ENCODE data around the gene CSNK1D. TPM values are rescaled to one million over a fixed set of nuclear protein-coding genes. Genes with fewer than 3 reads are reported as not detected.

CSNK1D gene
- total RNA-seq, 2 experiments from 2014 or later, result 277 to 286 TPM

- DNase-seq, result no peak
- no peak for ATAC-seq (ENCODE audit: poor library complexity)
- ChIA-PET CTCF (no interaction called here), POLR2A (no interaction called here)
- peaks cover 0 to 4% of the 10 kb centered on the region in 2 experiments for H3K9me3 ChIP-seq (ENCODE audit: control insufficient read depth in 1 of 2, insufficient read depth in 1 of 2, low read length in 2 of 2)
- Mint-ChIP-seq H3K27me3 (no peaks in the 10 kb centered on the region), H3K4me1 (ENCODE audit: low read depth) (peaks cover 12% of the 10 kb centered on the region), H3K9me3 (no peaks in the 10 kb centered on the region), H3K36me3 (ENCODE audit: low read depth) (no peaks in the 10 kb centered on the region), H3K27ac (no peak overlapping the region), H3K4me3 (no peak overlapping the region)
- TF ChIP-seq, protein P1, sequence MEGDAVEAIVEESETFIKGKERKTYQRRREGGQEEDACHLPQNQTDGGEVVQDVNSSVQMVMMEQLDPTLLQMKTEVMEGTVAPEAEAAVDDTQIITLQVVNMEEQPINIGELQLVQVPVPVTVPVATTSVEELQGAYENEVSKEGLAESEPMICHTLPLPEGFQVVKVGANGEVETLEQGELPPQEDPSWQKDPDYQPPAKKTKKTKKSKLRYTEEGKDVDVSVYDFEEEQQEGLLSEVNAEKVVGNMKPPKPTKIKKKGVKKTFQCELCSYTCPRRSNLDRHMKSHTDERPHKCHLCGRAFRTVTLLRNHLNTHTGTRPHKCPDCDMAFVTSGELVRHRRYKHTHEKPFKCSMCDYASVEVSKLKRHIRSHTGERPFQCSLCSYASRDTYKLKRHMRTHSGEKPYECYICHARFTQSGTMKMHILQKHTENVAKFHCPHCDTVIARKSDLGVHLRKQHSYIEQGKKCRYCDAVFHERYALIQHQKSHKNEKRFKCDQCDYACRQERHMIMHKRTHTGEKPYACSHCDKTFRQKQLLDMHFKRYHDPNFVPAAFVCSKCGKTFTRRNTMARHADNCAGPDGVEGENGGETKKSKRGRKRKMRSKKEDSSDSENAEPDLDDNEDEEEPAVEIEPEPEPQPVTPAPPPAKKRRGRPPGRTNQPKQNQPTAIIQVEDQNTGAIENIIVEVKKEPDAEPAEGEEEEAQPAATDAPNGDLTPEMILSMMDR (IDR thresholded peaks at IDR 0.05), result no peak
- intact Hi-C loops (cut with DNase I, micrococcal nuclease), result no loop called here
- H3K27ac ChIP-seq (ENCODE audit: low read depth in 1 of 2, low read length in 2 of 2), result no peak overlapping the region
- H3K4me3 ChIP-seq (ENCODE audit: low read length), result no peak overlapping the region
- H3K36me3 ChIP-seq (ENCODE audit: insufficient read depth, low read length), result no peaks in the 10 kb centered on the region
- no peaks in the 10 kb centered on the region for H3K27me3 ChIP-seq (ENCODE audit: control insufficient read depth in 1 of 2, insufficient read depth in 2 of 2, low read length in 2 of 2)
- peaks cover 23% of the 10 kb centered on the region for H3K4me1 ChIP-seq (ENCODE audit: insufficient read depth, low read length)
Measured at GRCh38 chr17:82287013-82287867, 13.7 kb upstream of the CSNK1D start.

DNA sequence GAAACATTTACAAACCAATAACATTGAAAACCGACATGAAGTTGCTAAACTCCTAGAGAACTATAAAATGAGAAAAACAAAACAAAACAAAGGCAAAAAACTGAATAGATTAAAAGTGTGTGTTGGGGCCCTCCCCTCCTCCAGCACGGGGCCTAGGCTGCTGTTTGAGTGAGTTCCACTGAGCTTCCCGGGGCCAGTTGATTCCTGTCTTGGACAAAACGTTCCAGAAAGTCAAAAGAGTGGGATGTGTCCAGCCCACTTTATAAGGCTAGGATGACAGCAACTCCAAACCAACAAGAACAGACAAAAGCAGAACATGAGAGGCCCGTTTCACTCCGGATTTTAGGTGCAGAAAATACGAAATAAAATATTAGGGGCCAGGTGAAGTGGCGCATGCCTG, 11.6 kb upstream of the CSNK1D start:
- no peaks in the 10 kb centered on the region for H3K36me3 ChIP-seq (ENCODE audit: insufficient read depth, low read length)
- H3K27ac ChIP-seq (ENCODE audit: low read depth in 1 of 2, low read length in 2 of 2), result no peak overlapping the region
- no peaks in the 10 kb centered on the region for H3K27me3 ChIP-seq (ENCODE audit: control insufficient read depth in 1 of 2, insufficient read depth in 2 of 2, low read length in 2 of 2)
- Mint-ChIP-seq H3K27me3 (no peaks in the 10 kb centered on the region), H3K4me1 (ENCODE audit: low read depth) (peaks cover 13% of the 10 kb centered on the region), H3K27ac (no peak overlapping the region), H3K4me3 (no peak overlapping the region), H3K9me3 (no peaks in the 10 kb centered on the region), H3K36me3 (ENCODE audit: low read depth) (no peaks in the 10 kb centered on the region)
- no peak for ATAC-seq (ENCODE audit: poor library complexity)
- DNase-seq, result no peak
- TF ChIP-seq, protein P1 (IDR thresholded peaks at IDR 0.05), result no peak
- ChIA-PET POLR2A (no interaction called here), CTCF (interaction anchor here (1.6 kb wide), 1 partner anchor 36 kb away, joined by 4 read pairs; no protein-coding TSS in a partner anchor)
- peaks cover 0 to 4% of the 10 kb centered on the region in 2 experiments for H3K9me3 ChIP-seq (ENCODE audit: control insufficient read depth in 1 of 2, insufficient read depth in 1 of 2, low read length in 2 of 2)
- peaks cover 30% of the 10 kb centered on the region for H3K4me1 ChIP-seq (ENCODE audit: insufficient read depth, low read length)
- H3K4me3 ChIP-seq (ENCODE audit: low read length), result no peak overlapping the region
- intact Hi-C loops (cut with DNase I, micrococcal nuclease), result no loop called here

GRCh38 chr17:82283208-82283749, 9.8 kb upstream of the CSNK1D start:
- Mint-ChIP-seq H3K9me3 (no peaks in the 10 kb centered on the region), H3K27me3 (no peaks in the 10 kb centered on the region), H3K36me3 (ENCODE audit: low read depth) (no peaks in the 10 kb centered on the region), H3K4me1 (ENCODE audit: low read depth) (peaks cover 13% of the 10 kb centered on the region), H3K4me3 (no peak overlapping the region), H3K27ac (no peak overlapping the region)
- intact Hi-C loops (cut with DNase I, micrococcal nuclease), result no loop called here
- H3K9me3 ChIP-seq (ENCODE audit: control insufficient read depth in 1 of 2, insufficient read depth in 1 of 2, low read length in 2 of 2), result peaks cover 0 to 4% of the 10 kb centered on the region in 2 experiments
- H3K4me1 ChIP-seq (ENCODE audit: insufficient read depth, low read length), result peaks cover 30% of the 10 kb centered on the region
- no peaks in the 10 kb centered on the region for H3K36me3 ChIP-seq (ENCODE audit: insufficient read depth, low read length)
- TF ChIP-seq, protein P1 (IDR thresholded peaks at IDR 0.05), result no peak
- ChIA-PET POLR2A (interaction anchor here (2.6 kb wide), 1 partner anchor 9 kb away, joined by 7 read pairs; no protein-coding TSS in a partner anchor), CTCF (no interaction called here)
- DNase-seq (peak in 3 of 14 experiments; percentile 28 to 70 (median 58)), ATAC-seq (ENCODE audit: poor library complexity) (no peak)
- no peak overlapping the region for H3K4me3 ChIP-seq (ENCODE audit: low read length)
- no peaks in the 10 kb centered on the region for H3K27me3 ChIP-seq (ENCODE audit: control insufficient read depth in 1 of 2, insufficient read depth in 2 of 2, low read length in 2 of 2)
- no peak overlapping the region for H3K27ac ChIP-seq (ENCODE audit: low read depth in 1 of 2, low read length in 2 of 2)
